HL-60/S4 treated with retinoic acid at 250 ng/mL for 4 days and 3 days (cell line): ENCODE data around the gene SYNC.
"Not testable (repeated sequence)": the region's sequence is repeated elsewhere in the genome, so short reads cannot be mapped to it uniquely, and the experiment has no call there.

Source experiments
- in situ Hi-C: fragments of 300-500 bp; cut with MboI; formaldehyde crosslinking; loops from 2 replicates; pipeline ENCODE4 v1.7.0; 2022; ENCODE audit warnings: low sequenced_read_pairs

SYNC gene

DNA sequence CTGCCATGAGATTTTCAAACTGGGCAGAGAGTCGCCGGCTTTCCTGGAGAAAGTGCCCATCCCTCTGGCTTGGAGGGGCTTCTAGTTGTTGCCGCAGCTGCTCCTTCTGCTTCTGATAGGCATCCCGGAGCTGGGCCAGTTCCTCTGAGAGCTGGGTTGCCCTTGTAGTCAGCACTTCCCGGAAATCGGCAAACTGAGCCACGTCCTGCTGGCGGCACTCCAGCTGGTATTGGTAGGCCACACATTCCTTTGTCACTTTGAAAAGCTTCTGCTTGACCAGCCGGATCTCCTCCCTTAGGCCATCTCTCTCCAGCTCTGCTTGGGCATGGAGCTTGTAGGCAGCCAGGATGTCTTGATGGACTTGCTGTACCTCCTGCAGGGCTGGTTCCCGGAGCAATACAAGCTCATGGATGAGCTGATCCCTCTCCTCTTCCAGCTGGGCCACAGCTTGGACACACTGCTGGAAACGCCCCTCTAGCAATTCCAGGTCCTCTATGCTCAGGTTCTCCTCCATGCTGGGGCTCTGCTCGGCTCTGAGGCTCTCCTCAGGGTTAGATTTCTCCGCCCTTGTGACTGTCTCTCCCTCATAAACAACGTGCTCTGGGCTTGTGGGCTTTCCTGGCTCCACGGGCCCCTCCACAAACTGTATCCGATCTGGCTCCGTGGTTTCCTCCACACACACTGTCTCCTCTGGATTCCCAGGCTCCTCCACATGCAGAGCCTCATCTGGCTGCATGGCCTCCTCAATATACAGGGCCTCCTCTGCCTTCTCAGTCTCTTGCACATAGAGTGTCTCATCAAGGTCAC lies 7.3 kb downstream of the SYNC start:
- in situ Hi-C loops = no loop called here

- in situ Hi-C loops = no loop called here
Observed at GRCh38 chr1:32693455-32694174, 9.0 kb downstream of the SYNC start.

DNA sequence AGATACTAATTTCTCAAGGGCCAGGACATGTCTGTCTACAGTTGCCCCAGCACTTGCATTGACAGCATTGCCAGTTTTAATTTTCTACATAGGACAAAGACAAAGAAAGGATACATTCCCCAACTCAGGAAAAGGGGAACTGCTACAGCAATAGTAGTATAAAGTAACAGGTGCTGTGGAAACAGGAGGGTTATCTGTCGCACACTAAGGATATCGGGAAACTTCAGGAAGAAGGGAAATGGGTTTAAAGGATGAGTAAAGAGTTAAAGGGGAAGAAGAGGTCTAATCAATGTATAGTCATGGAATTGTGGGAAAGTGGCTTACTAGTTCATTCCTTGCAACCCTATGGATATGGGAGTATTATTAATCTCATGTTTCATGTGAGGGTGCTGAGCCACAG lies 16.2 kb downstream of the SYNC start:
- in situ Hi-C loops = no loop called here

DNA sequence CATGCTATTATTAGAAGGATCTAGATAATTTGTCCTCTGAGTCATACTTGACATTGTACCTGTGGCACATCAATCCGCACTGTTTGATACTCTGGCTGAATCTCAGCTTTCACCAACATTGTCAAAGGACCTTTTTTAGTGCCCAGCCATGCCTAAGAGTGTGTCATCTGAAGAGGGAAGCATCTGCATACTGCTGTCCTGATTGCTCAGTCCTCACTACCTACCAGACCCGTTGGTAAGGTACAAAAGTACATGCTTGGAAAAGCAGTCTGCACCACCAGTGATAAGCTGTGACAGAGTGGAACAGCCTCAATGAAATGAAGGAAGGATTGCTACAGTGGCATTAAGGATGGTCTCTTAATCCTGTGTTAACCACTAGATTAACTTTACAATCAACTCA lies 17.1 kb downstream of the SYNC start:
- in situ Hi-C loops = no loop called here

DNA sequence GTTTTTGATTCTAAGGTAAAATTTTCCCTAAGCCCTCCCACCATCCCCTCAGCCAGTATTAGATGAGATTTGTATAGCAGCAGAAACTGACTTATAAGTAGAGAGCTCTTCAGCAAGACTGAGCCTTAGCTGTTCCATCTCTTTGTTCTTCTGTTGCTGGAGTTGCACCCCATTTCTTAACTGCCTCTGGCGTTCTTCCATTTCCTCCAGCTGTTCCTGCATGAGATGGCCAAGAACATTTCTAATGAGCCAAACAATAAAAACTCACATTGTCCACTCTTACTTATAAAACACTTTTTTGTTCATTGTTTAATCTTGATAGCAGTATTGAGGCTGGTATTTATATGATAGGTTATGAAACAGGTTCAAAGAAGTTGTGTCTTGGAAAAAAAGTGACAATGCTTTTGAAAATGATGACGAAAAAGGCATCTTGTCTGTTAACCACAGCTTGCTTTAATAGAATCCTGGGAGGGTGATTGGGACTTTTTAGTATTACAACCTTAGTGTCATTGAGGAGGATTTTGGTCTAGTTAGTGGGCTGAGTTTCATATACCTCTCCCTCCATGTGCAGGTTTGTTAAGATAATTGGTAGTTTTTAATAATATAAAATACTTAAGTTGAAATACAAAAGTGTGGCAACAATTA lies 18.3 kb downstream of the SYNC start:
- in situ Hi-C loops = no loop called here

DNA sequence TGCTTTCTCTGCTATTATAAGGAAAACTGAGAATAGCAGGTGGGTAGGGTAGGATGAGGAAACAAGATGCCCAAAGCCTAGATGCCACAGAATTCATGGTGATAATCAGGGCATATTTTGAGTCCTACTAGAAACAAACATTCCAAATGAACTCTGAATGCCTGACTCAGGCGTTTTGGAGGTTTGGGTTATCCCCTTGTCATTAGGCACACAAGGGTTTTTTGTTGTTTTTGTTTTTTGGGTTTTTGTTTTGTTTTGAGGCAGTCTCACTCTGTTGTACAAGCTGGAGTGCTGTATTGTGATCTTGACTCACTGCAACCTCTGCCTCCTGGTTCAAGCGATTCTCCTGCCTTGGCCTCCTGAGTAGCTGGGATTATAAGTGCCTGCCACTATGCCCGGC lies 19.2 kb downstream of the SYNC start:
- in situ Hi-C loops = no loop called here

GRCh38 chr1:32681999-32682398 lies 20.6 kb downstream of the SYNC start:
- in situ Hi-C loops = no loop called here

DNA sequence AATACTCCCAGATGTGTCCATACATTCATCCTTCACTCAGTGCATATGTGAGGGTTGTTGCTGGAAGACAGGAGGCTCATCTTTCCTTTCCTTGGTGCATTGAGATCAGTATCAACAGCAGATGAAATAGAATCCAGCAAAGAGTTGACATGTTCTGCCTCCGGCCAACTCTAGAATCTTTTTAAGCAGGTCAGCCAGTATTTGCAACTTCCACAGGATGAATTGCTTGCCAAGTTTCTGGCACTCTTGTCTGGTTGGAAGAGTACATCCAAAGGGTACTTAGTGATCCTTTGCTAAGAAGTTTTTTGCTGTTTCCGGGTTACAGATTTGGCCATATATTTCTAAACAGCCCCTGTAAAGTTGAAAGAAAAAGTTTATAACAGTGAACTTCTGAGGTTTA lies 21.1 kb downstream of the SYNC start:
- in situ Hi-C loops = no loop called here

- in situ Hi-C loops = no loop called here
Observed at GRCh38 chr1:32680642-32681041, 21.9 kb downstream of the SYNC start.

DNA sequence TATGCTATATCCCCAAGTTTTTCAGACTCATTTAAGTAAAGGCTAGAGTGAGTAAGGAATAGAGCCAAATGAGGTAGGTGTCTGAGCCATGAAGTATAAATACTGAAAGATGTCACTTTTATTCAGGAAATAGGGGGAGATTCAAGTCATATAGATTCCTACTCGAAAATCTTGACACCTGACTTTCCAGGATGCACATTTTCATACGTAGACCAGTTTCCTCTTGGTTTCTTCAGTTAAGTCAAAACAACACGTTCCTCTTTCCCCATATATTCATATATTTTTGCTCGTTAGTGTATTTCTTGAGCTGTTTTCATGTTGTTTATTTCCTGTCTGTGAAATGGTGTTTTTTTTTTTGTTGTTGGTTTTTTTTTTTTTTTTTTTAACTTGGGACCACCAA lies 22.6 kb downstream of the SYNC start:
- in situ Hi-C loops = not testable (repeated sequence)

DNA sequence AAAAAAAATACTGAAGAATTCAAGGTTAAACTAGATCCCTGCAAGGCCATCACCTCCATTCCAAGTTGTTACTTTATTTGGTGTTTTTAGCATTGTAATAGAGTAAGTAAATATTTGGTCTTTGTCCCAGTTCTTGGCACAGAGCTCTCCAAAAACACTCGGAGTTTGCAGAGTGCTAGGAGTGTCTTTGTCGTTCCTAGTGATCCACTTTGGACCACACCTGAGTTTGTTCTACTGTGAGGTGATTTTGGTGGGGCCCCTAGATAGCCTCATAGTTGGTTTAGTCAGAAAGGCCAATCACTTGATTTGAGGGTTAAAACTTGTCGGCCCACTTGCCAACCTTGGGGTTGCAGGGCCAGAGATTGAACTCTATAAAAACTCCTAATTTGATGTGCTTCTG lies 25.6 kb downstream of the SYNC start:
- in situ Hi-C loops = no loop called here

GRCh38 chr1:32668716-32669115 lies 33.9 kb downstream of the SYNC start:
- in situ Hi-C loops = not testable (repeated sequence)

DNA sequence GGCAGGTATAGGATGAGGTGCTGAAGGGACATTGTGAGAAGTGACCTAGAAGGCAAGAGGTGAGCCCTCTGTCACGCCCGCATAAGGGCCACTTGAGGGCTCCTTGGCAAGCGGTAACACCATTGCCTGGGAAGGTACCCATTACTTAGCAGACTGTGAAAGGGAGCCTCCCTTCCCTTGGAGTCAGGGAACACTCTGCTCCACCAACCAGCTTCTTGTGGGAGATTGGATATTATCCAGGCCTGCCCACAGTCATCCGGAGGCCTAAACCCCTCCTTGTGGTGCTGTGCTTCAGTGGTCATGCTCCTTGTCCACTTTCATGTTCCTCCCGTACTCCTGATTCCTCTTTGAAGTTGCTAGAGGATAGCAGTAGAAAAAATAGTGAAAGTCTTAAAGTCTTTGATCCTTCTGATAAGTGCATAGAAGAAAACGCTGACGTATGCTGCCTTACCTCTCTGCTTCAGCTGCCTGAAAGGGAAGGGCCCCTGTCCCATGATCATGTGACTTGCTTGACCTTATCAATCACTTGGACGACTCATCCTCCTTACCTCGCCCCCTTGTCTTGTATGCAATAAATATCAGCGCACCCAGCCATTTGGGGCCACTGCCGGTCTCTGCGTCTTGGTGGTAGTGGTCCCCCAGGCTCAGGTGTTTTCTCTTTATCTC lies 35.5 kb downstream of the SYNC start:
- in situ Hi-C loops = no loop called here

DNA sequence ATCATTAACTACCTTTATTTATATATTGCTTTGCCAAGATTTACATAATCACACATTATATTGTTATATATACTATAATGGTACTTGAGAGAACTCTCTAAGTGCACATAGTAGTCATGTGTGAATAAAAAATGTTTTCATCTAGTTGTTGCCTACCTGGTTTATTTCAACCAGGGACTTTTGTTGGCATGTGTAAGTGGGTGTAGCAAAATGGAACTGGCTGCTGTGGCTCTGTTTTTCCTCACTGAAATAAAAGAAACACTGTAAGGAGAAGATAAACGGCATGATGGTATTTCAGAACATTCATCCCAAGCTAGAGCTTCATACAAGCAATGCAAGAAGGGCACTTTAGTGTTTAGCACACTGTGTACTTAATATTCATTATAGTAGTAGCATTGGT lies 36.7 kb downstream of the SYNC start:
- in situ Hi-C loops = no loop called here

DNA sequence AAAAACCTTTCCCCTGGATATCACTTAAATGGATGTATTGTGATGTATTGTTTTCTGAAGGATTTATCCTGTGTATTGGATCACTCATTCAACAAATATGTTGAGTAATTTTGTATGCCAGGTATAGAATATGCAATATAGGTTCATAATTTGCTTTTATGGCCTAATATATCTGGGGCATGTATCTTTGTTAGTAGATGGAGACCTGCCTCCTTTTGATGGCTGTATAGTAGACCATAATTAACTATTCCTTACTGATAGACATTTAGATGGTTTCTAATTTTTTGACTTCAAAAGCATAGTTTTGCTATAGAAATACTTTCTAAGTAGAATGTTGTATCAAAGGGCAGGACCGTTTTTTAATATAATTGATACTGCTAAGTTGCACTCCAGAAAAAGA lies 43.0 kb downstream of the SYNC start:
- in situ Hi-C loops = no loop called here

DNA sequence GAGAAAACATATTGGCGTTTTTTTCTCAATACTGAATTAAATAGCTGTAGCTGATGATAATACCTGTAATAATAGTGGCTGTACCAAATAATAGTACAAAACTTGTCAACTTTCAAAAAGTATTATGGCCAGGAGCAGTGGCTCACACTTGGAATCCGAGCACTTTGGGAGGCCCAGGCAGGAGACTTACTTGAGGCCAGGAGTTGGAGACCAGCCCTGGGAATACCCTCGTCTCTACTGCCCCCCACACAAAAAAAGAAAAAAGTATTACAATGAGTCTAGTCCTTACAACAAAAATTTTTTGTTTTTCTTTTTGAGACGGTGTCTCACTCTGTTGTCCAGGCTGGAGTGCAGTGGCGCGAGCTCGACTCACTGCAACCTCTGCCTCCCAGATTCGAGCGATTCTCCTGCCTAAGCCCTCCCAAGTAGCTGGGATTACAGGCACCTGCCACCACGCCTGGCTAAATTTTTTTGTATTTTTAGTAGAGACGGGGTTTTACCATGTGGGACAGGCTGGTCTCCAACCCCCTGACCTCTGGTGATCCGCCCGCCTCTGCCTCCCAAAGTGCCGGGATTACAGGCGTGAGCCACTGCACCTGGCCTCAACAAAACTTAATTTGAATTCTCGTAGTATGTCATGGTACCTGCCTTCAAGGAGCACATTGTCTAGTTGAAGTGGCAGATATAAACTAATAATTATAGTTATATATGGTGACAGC lies 50.2 kb downstream of the SYNC start:
- in situ Hi-C loops = no loop called here

DNA sequence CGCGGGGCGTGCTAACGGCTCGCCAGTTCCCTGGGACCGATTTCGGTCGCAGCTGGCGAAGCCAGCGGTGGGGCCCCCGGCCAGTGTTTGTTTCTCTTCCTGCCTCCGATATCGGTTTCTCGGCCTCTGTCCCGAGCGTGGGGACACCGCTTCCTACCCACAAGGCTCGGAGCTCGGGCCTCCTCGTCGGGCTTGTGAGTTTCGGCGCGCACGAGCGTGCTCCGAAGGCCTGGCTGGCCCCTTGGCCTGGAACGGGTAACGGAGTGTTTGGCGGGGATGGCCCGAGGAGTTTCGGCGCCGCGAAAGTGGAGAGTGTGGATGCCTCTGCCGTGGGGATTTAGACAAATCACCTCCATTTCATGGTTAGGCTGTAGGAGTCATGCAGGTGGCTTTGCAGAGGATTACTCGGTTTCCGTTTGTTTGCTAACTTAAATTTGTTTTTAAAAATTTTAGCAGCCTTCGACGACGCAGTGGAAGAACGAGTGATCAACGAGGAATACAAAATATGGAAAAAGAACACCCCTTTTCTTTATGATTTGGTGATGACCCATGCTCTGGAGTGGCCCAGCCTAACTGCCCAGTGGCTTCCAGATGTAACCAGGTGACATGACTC lies 51.0 kb downstream of the SYNC start:
- in situ Hi-C loops = no loop called here

GRCh38 chr1:32650752-32651460 lies 51.7 kb downstream of the SYNC start, which contains the start of gene RBBP4:
RBBP4 (plus strand) TSS chr1:32651208; CDS start chr1:32651307, 99 bp downstream.
- in situ Hi-C loops = no loop called here

DNA sequence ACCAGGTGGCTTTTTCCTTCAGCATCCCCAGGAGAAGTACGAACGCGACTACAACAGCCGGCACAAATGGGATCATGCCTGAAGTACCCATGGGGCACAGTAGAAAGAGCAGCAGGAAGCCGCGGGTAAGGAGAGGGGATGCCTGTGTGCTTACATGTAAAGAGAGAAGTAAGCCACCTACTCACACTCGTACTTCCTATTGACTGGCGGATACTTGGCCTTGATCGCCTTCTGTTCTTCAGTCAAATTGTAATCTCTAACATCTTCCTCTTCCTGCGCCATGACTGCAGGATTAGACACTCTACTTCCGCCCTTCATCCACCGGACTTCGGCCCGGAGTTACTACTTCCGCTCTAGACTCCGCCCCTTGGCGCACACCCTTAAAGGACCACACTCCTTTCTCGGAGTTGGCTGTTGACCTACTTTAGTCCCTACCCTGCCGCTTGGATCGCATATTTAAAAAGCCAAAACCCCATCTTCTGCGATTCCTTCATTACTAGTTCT lies 52.3 kb downstream of the SYNC start, which contains the start of gene ZBTB8OS:
Gene ZBTB8OS (minus strand): TSS at position 303 of the 504 bp plus-strand sequence. CDS start 21 bp downstream, at position 282.
- in situ Hi-C loops = no loop called here
